ELF-1 (cell line): ENCODE results near the gene SLC25A27.

Experiments
- DNase-seq: peaks from one replicate; pipeline ENCODE4 v3.0.0-alpha.2; 2016; ENCODE audit warnings: low read depth, low spot score

The SLC25A27 gene

DNA sequence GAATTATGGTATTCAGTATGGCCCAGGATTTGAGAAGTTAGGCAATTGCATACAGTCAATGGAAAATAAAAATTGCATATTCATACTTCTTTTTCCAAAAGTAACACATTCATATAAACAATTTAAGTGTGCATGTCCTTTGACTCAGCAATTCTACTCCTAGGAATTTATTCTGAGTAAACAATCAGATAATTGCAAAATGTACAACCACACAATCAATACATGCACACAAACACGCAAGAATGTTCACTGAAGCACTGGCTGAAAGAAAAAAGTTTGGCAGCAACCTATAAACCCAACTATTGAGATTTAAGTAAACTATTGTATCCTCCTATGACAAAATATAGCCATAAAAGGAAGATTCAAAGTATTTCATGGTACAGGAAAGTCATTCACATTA, 1.8 kb upstream of the SLC25A27 start:
- no peak for DNase-seq

GRCh38 chr6:46651816-46652215, 959 bp upstream of the SLC25A27 start:
- no peak for DNase-seq

DNA sequence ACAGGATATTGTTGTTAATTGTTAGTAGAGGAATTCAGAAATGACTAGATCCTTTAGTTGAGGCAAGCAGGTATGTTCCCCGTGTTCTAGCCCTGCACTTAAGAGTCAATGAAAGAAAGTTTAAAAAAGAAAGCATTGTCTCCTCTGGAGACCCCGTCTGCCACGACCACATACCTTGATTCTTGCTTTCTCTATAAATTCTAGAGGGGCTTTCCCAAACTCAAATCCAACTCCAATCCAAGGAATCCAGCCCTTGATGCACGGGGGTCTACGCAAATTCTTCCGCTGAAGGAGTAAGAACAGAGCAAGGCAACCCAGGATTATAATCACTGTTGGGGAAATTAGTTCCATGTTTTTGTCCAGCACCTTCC, 558 bp upstream of the SLC25A27 start:
- no peak for DNase-seq

DNA sequence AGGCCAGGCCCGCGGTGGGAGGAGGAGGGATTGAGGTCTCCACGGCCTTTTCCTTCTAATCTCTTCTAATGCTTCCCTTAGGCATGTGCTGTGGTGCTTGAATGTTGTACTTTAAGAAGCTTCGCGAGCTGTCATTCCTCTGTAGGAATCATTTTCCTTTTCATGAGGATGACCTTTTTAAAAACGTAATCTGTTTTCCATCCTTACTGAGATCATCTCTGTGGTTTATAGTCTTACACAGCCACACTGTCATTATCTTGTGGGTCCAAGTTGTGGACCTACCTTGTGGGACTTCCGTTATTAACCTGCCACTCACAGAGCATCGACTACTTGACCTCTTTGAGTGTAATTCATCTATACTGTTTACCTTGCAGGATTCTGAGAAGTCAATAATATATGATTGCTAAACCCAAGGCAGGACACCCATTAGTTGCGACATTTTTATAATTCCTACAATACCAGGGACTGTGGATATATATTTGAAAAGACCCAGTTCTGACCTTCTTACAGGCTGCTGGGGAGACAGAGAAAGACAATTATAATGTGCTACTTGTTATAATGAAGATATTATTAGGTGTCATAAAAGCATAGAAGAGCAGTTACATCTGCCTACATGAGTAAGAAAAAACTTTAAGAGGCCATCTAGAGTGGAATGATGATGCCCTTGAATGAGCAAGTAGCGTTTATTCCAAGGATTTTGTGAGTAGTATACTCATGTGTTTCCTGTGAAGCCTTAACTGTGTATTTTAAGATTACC, 842 bp downstream of the SLC25A27 start:
- DNase-seq, result no peak

DNA sequence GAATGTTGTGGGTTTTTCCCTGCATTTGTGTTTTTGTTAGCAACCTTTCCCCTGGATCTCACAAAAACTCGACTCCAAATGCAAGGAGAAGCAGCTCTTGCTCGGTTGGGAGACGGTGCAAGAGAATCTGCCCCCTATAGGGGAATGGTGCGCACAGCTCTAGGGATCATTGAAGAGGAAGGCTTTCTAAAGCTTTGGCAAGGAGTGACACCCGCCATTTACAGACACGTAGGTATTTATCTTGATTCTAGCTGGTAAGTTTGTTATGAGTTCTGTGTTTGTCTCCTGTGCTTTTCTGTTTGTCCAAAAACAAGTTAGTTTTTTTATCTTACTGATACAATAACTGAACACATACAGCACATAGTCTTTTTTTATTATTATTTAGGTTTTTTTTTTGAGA, 3.0 kb downstream of the SLC25A27 start:
- DNase-seq, result peak; percentile 78

DNA sequence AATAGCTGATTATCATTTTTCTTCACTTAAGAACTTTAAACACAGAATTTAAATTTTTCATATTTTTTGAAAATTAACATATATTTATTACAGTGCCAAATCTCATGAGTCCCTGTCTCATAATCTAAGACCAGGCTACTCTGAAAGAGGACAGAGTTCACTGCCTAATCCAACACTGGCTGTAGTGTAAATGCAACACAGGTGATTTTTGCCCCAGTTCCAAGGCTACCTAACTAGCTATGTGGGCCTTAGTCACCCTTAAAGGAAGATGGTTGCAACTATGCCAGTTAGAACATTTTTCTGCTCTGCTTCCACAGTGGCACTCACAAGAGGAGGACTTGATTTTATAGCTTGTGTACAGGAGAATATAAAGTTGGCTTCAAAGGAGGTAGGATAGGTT, 4.9 kb downstream of the SLC25A27 start:
- no peak for DNase-seq

- DNase-seq, result no peak
These were observed 8.7 kb downstream of the SLC25A27 start for GRCh38 chr6:46661483-46661882.

- no peak for DNase-seq
These were observed 14.6 kb downstream of the SLC25A27 start for GRCh38 chr6:46667377-46667776.

GRCh38 chr6:46674410-46674809, 21.6 kb downstream of the SLC25A27 start:
- DNase-seq, result no peak

GRCh38 chr6:46676604-46677313, 24.0 kb downstream of the SLC25A27 start:
- no peak for DNase-seq

DNA sequence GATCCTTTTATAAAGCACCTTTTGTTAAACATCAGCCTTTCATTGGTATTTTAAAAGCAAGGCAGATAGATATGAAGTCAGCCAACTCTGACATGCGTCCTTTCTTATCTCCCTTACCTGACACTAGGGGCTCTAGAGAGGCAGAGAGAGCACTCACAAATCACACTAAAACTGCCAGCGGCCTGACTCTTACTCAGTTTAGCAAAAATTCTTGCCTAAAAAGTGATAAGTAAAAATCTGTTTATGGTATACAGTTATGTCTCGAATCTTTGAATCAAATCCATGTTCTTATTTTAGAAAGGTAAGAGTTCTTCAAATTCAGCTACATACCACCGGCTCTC, 24.5 kb downstream of the SLC25A27 start:
- no peak for DNase-seq

DNA sequence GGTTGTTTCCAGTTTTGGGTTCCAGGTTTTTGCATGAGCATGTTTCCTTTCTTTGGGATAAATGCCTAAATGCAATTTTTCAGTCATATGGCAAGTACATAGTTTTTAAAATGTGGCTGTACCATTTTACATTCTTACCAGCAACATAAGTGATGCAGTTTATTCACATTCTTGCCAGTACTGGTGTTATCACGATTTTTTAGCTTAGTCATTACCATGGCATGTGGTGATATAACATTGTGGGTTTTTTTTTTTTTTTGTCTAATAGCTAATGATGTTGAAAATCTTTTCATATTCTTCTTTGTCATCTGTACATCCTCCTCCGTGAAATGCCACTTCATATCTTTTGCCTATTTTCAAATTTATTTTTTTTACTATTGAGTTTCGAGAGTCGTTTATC, 32.0 kb downstream of the SLC25A27 start:
- no peak for DNase-seq

GRCh38 chr6:46687619-46688097, 34.9 kb downstream of the SLC25A27 start, which contains the start of gene TDRD6:
TSS of gene TDRD6 (plus strand) at chr6:46687885. CDS start at chr6:46688129, 244 bp downstream.
- no peak for DNase-seq

DNA sequence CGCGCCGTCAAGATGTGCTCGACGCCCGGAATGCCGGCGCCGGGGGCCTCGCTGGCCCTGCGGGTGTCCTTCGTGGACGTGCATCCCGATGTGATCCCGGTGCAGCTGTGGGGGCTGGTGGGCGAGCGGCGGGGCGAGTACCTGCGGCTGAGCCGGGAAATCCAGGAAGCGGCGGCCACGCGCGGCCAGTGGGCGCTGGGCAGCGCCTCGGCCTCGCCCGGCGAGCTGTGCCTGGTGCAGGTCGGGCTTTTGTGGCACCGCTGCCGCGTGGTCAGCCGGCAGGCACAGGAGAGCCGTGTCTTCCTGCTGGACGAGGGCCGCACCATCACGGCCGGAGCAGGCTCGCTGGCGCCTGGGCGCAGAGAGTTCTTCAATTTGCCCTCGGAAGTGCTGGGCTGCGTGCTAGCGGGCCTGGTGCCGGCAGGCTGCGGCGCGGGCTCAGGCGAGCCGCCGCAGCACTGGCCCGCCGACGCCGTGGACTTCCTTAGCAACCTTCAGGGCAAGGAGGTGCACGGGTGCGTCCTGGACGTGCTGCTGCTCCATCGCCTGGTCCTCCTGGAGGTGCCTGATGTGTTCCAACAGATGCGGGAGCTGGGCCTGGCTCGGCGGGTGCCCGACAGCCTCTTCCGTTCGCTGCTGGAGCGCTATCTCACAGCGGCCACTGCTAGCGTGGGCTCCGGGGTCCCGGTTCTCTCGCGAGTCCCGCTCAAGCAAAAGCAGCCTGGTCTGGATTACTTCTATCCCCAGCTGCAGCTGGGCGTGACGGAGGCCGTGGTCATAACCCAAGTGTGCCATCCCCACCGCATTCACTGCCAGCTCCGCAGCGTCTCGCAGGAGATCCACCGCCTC, 35.6 kb downstream of the SLC25A27 start:
- no peak for DNase-seq

GRCh38 chr6:46688966-46689335, 36.2 kb downstream of the SLC25A27 start:
- DNase-seq, result no peak

DNA sequence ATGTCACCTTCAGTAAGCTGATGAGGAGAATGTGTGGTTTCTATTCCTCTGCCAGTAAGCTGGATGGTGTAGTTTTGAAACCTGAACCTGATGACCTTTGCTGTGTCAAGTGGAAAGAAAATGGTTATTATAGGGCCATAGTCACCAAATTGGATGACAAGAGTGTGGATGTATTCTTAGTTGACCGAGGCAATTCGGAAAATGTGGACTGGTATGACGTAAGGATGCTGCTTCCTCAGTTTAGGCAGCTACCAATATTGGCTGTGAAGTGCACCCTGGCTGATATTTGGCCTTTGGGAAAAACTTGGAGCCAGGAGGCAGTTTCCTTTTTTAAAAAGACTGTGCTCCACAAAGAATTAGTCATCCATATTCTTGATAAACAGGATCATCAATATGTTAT, 36.9 kb downstream of the SLC25A27 start:
- no peak for DNase-seq

DNA sequence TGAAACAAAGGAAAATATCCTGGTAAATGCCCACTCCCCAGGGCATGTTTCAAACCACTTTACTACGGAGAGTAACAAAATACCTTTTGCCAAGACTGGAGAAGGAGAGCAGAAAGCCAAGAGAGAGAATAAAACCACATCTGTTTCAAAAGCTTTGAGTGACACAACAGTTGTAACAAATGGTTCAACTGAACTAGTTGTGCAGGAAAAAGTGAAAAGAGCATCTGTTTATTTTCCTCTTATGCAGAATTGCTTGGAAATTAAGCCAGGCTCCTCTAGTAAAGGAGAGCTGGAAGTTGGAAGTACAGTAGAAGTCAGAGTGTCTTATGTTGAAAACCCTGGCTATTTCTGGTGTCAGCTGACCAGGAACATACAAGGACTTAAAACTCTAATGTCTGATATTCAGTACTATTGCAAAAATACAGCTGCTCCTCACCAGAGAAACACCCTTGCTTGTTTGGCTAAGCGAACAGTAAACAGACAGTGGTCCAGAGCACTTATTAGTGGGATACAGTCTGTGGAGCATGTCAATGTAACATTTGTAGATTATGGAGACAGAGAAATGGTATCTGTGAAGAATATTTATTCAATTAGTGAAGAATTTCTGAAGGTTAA, 37.5 kb downstream of the SLC25A27 start:
- no peak for DNase-seq

DNA sequence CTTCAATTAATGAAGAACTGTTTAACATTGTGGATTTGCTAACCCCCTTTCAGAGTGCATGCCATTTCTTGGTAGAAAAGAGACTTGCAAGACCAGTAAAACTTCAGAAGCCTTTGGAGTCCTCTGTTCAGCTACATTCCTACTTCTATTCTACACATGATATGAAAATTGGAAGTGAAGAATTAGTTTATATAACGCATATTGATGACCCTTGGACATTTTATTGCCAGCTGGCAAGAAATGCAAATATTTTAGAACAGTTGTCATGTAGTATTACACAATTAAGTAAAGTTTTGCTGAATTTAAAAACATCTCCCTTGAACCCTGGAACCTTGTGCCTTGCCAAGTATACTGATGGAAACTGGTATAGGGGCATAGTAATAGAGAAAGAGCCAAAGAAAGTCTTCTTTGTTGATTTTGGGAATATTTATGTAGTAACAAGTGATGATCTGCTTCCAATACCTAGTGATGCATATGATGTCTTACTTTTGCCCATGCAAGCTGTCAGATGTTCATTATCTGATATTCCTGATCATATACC, 38.2 kb downstream of the SLC25A27 start:
- no peak for DNase-seq

GRCh38 chr6:46699970-46700369, 47.2 kb downstream of the SLC25A27 start:
- no peak for DNase-seq

GRCh38 chr6:46704562-46704961, 51.8 kb downstream of the SLC25A27 start:
- DNase-seq, result no peak

- no peak for DNase-seq
These were observed 53.7 kb downstream of the SLC25A27 start for GRCh38 chr6:46706464-46706863.

DNA sequence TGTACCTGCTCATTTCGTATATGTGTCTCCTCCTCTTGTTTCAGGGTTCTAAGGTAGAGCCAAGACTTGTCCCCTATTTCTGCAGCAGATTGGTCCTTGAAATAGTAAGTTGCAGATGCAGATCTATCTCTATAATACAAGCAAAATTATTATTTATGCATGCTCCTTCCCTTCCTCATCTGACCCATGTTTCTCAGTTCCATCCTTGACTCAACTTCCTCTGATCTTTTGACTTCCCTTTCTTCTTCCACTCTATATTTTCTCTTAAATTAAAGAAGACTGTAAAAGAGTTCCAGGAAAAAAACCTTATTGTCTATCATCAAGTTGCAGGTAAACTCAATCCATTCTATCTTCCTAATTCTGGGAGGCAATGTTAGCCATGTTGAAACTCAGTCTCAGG, 58.7 kb downstream of the SLC25A27 start:
- no peak for DNase-seq
